GM18868 (cell line): ENCODE data around the gene SH3GLB1.
"Not testable (repeated sequence)": the region's sequence is repeated elsewhere in the genome, so short reads cannot be mapped to it uniquely, and the experiment has no call there.

ENCODE experiments used
- ATAC-seq: cut with Tn5 transposase; IDR thresholded peaks from one replicate; pipeline ENCODE4 v1.9.1; 2021; ENCODE audit warnings: mild to moderate bottlenecking, moderate library complexity; ENCODE audit not compliant: unreplicated experiment

Gene SH3GLB1

GRCh38 chr1:86704458-86704971 is at the start of gene SH3GLB1:
Gene SH3GLB1, plus strand, starts transcription at chr1:86704576. Its CDS starts 324 bp downstream, at chr1:86704900.
- peak; percentile 87 for ATAC-seq

- not testable (repeated sequence) for ATAC-seq
Measured at GRCh38 chr1:86658381-86658780, 46.0 kb upstream of the SH3GLB1 start.

GRCh38 chr1:86666368-86666767 is 38.0 kb upstream of the SH3GLB1 start:
- no peak for ATAC-seq

GRCh38 chr1:86687595-86687994 is 16.8 kb upstream of the SH3GLB1 start:
- no peak for ATAC-seq

GRCh38 chr1:86692641-86693040 is 11.7 kb upstream of the SH3GLB1 start:
- no peak for ATAC-seq

- ATAC-seq: no peak
Measured at GRCh38 chr1:86695400-86695799, 9.0 kb upstream of the SH3GLB1 start.

- ATAC-seq: no peak
Measured at GRCh38 chr1:86696522-86696921, 7.9 kb upstream of the SH3GLB1 start.

GRCh38 chr1:86699186-86699585 is 5.2 kb upstream of the SH3GLB1 start:
- ATAC-seq: no peak

GRCh38 chr1:86701731-86702130 is 2.6 kb upstream of the SH3GLB1 start:
- no peak for ATAC-seq

GRCh38 chr1:86702954-86703494 is 1.4 kb upstream of the SH3GLB1 start:
- not testable (repeated sequence) for ATAC-seq

GRCh38 chr1:86703696-86704457 is 499 bp upstream of the SH3GLB1 start:
- peak; percentile 38 for ATAC-seq

- ATAC-seq: peak; percentile 24
Measured at GRCh38 chr1:86704972-86705664, 742 bp downstream of the SH3GLB1 start.

- no peak for ATAC-seq
Measured at GRCh38 chr1:86705665-86705985, 1.2 kb downstream of the SH3GLB1 start.

GRCh38 chr1:86706018-86706635 is 1.8 kb downstream of the SH3GLB1 start:
- no peak for ATAC-seq

- ATAC-seq: no peak
Measured at GRCh38 chr1:86708920-86709319, 4.5 kb downstream of the SH3GLB1 start.

GRCh38 chr1:86712088-86712860 is 7.9 kb downstream of the SH3GLB1 start:
- no peak for ATAC-seq

GRCh38 chr1:86713477-86713876 is 9.1 kb downstream of the SH3GLB1 start:
- ATAC-seq: no peak

GRCh38 chr1:86714159-86714558 is 9.8 kb downstream of the SH3GLB1 start:
- ATAC-seq: peak; percentile 33

- peak; percentile 51 for ATAC-seq
Measured at GRCh38 chr1:86714561-86715244, 10.3 kb downstream of the SH3GLB1 start.

GRCh38 chr1:86718786-86719185 is 14.4 kb downstream of the SH3GLB1 start:
- no peak for ATAC-seq
